HepG2 (cell line): Measurements from ENCODE around the gene EDC3. TPM values are rescaled to one million over a fixed set of nuclear protein-coding genes. Genes with fewer than 3 reads are reported as not detected.

Experiments
- SAP130 ChIP-seq: IDR thresholded peaks from 2 replicates; pipeline ENCODE4 v1.6.1; 2016; ENCODE audit warnings: low read depth
- ZC3H4 ChIP-seq: sonication (generic); formaldehyde crosslinking; IDR thresholded peaks from 2 replicates; pipeline ENCODE4 v1.4.0; 2020; ENCODE audit warnings: missing genetic modification reagents, borderline replicate concordance
- ZFP41 ChIP-seq: sonication (generic); formaldehyde crosslinking; IDR thresholded peaks from 2 replicates; pipeline ENCODE4 v1.4.0; 2020; ENCODE audit warnings: mild to moderate bottlenecking, missing genetic modification reagents, borderline replicate concordance
- ZMYM4 ChIP-seq: sonication (generic); formaldehyde crosslinking; IDR thresholded peaks from 2 replicates; pipeline ENCODE4 v1.8.1; 2023; ENCODE audit warnings: mild to moderate bottlenecking, missing genetic modification reagents
- ZNF12 ChIP-seq: sonication (generic); formaldehyde crosslinking; IDR thresholded peaks from 2 replicates; pipeline ENCODE4 v1.5.0; 2020; ENCODE audit warnings: missing genetic modification reagents
- ZNF253 ChIP-seq: sonication (generic); formaldehyde crosslinking; IDR thresholded peaks from 2 replicates; pipeline ENCODE4 v1.8.0; 2022; ENCODE audit warnings: mild to moderate bottlenecking, missing genetic modification reagents, borderline replicate concordance
- ZNF274 ChIP-seq: sonication (generic); formaldehyde crosslinking; IDR thresholded peaks from 2 replicates; pipeline ENCODE4 v1.5.1; 2020; ENCODE audit warnings: mild to moderate bottlenecking, missing genetic modification reagents
- ZNF329 ChIP-seq: sonication (generic); formaldehyde crosslinking; IDR thresholded peaks from 2 replicates; pipeline ENCODE4 v1.9.0; 2021; ENCODE audit warnings: low read depth, mild to moderate bottlenecking, missing genetic modification reagents
- ZNF383 ChIP-seq: sonication (generic); formaldehyde crosslinking; IDR thresholded peaks from 2 replicates; pipeline ENCODE4 v1.4.0; 2020; ENCODE audit warnings: missing genetic modification reagents, mild to moderate bottlenecking, borderline replicate concordance
- ZNF614 ChIP-seq: IDR thresholded peaks from 2 replicates; pipeline ENCODE4 v1.6.1; 2018; ENCODE audit warnings: missing biosample characterization, missing genetic modification reagents, inconsistent platforms, borderline replicate concordance
- polyA plus RNA-seq, 8 experiments: library from polyadenylated mRNA; depleted of rRNA in 3 of 8; stranded (reverse) in 7 of 8; unstranded in 1 of 8; fragments of >200 nt; fragmentation: Illumina TruSeq in 4 of 8; extraction: Trizol in 4 of 8; gene quantifications; 2 replicates each; pipeline versions ENCODE4 v1.2.1 to v1.2.3, GENCODE V29; 2011 to 2016; ENCODE audit warnings: low read depth in 4 of 8, missing spikeins in 1 of 8, mixed read lengths in 1 of 8; ENCODE audit not compliant: insufficient read depth in 1 of 8
- total RNA-seq, 5 experiments: library from RNA; depleted of rRNA; stranded (reverse); fragments of >200 nt; fragmentation: Illumina TruSeq; extraction: Trizol; gene quantifications; 2 replicates each; pipeline ENCODE4 v1.2.3, GENCODE V29; 2016; ENCODE audit warnings: low read depth in 1 of 5
- TF ChIP-seq, protein P1 (sequence below): sonication (generic); formaldehyde crosslinking; IDR thresholded peaks from 2 replicates; pipeline ENCODE4 v1.4.0; 2020; ENCODE audit warnings: missing genetic modification reagents
- TF ChIP-seq, protein P2 (sequence below), 2 experiments: sonication (generic) in 1 of 2; formaldehyde crosslinking in 1 of 2; IDR thresholded peaks; 2 replicates each; pipeline versions ENCODE4 v1.4.0 to v1.6.1; 2018 to 2020; ENCODE audit warnings: missing genetic modification reagents in 2 of 2, borderline replicate concordance in 1 of 2, low read depth in 1 of 2, mild to moderate bottlenecking in 1 of 2, missing biosample characterization in 1 of 2
- TF ChIP-seq, protein P3 (sequence below): IDR thresholded peaks from 2 replicates; pipeline ENCODE4 v1.6.1; 2016; ENCODE audit warnings: missing genetic modification reagents, missing compliant biosample characterization
- TF ChIP-seq, protein P4 (sequence below): sonication (generic); formaldehyde crosslinking; IDR thresholded peaks from 2 replicates; pipeline ENCODE4 v1.4.0; 2020; ENCODE audit warnings: missing genetic modification reagents
- TF ChIP-seq, protein P5 (sequence below): sonication (generic); formaldehyde crosslinking; conservative IDR thresholded peaks from 2 replicates; pipeline ENCODE4 v1.4.0; 2020; ENCODE audit warnings: missing genetic modification reagents
- TF ChIP-seq, protein P6 (sequence below): sonication (generic); formaldehyde crosslinking; IDR thresholded peaks from 2 replicates; pipeline ENCODE4 v1.4.0; 2020; ENCODE audit warnings: missing genetic modification reagents

EDC3 gene
- total and polyA plus RNA-seq, 2 of the 13 experiments (the other 11 are each of a cell fraction or from before 2014, with no cell fraction given), result 17.4 to 32.0 TPM

DNA sequence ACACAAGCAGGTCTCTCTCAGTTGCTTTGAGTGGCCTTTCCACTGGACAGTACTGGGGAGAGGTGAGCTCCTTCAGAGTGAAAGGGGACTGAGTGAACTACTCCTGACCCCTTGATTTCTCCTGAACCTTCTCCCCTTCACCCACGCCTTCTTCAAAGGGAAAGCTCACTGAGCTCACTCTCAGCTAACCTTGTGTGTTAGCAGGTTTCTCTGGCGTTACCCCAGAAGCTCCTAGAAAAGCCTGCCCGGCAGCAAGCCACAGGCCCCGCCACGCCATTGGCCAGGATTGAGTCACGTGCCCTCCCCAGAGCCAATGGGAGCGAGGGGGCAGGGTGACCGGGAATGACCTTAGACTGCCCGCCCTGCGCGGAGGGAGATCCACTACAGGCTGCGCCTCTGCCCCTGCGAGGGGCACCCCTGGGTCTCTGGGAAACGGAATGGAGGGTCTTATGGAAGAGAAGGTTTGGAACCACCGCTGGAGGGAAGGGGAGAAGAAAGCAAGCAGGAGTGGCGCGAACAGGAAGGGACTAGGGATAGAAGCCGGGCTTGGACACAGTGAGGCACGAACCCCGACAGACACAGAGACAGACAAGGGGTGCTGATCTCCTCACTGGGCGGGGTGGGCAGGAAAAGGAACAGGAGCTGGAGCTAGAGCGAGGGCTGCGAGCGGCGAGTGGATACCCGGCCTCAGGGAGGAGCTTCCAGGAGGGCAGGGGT lies 97.5 kb downstream of the EDC3 start (continued):
- TF ChIP-seq, protein P1, sequence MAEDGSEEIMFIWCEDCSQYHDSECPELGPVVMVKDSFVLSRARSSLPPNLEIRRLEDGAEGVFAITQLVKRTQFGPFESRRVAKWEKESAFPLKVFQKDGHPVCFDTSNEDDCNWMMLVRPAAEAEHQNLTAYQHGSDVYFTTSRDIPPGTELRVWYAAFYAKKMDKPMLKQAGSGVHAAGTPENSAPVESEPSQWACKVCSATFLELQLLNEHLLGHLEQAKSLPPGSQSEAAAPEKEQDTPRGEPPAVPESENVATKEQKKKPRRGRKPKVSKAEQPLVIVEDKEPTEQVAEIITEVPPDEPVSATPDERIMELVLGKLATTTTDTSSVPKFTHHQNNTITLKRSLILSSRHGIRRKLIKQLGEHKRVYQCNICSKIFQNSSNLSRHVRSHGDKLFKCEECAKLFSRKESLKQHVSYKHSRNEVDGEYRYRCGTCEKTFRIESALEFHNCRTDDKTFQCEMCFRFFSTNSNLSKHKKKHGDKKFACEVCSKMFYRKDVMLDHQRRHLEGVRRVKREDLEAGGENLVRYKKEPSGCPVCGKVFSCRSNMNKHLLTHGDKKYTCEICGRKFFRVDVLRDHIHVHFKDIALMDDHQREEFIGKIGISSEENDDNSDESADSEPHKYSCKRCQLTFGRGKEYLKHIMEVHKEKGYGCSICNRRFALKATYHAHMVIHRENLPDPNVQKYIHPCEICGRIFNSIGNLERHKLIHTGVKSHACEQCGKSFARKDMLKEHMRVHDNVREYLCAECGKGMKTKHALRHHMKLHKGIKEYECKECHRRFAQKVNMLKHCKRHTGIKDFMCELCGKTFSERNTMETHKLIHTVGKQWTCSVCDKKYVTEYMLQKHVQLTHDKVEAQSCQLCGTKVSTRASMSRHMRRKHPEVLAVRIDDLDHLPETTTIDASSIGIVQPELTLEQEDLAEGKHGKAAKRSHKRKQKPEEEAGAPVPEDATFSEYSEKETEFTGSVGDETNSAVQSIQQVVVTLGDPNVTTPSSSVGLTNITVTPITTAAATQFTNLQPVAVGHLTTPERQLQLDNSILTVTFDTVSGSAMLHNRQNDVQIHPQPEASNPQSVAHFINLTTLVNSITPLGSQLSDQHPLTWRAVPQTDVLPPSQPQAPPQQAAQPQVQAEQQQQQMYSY (CRISPR knock-in tag), result peak; percentile 54; the same call in 1 of the 2 replicates
- TF ChIP-seq, protein P2, sequence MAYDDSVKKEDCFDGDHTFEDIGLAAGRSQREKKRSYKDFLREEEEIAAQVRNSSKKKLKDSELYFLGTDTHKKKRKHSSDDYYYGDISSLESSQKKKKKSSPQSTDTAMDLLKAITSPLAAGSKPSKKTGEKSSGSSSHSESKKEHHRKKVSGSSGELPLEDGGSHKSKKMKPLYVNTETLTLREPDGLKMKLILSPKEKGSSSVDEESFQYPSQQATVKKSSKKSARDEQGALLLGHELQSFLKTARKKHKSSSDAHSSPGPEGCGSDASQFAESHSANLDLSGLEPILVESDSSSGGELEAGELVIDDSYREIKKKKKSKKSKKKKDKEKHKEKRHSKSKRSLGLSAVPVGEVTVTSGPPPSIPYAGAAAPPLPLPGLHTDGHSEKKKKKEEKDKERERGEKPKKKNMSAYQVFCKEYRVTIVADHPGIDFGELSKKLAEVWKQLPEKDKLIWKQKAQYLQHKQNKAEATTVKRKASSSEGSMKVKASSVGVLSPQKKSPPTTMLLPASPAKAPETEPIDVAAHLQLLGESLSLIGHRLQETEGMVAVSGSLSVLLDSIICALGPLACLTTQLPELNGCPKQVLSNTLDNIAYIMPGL (CRISPR knock-in tag; IDR thresholded peaks at IDR 0.05; ENCODE audit: borderline replicate concordance in 1 of 2, low read depth in 1 of 2), result peak in 1 of 2 experiments; percentile 35; a peak in 1 of 4 replicates
- no peak for TF ChIP-seq ZC3H4 (CRISPR knock-in tag)
- TF ChIP-seq ZNF253, result no peak
- TF ChIP-seq, protein P3, sequence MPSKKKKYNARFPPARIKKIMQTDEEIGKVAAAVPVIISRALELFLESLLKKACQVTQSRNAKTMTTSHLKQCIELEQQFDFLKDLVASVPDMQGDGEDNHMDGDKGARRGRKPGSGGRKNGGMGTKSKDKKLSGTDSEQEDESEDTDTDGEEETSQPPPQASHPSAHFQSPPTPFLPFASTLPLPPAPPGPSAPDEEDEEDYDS (CRISPR knock-in tag), result peak; percentile 98
- no peak for TF ChIP-seq ZNF383 (CRISPR knock-in tag)
- TF ChIP-seq, protein P4, sequence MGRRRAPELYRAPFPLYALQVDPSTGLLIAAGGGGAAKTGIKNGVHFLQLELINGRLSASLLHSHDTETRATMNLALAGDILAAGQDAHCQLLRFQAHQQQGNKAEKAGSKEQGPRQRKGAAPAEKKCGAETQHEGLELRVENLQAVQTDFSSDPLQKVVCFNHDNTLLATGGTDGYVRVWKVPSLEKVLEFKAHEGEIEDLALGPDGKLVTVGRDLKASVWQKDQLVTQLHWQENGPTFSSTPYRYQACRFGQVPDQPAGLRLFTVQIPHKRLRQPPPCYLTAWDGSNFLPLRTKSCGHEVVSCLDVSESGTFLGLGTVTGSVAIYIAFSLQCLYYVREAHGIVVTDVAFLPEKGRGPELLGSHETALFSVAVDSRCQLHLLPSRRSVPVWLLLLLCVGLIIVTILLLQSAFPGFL (CRISPR knock-in tag), result no peak
- peak; percentile 33; the same call in 1 of the 2 replicates for TF ChIP-seq ZNF12 (CRISPR knock-in tag)
- TF ChIP-seq, protein P5, sequence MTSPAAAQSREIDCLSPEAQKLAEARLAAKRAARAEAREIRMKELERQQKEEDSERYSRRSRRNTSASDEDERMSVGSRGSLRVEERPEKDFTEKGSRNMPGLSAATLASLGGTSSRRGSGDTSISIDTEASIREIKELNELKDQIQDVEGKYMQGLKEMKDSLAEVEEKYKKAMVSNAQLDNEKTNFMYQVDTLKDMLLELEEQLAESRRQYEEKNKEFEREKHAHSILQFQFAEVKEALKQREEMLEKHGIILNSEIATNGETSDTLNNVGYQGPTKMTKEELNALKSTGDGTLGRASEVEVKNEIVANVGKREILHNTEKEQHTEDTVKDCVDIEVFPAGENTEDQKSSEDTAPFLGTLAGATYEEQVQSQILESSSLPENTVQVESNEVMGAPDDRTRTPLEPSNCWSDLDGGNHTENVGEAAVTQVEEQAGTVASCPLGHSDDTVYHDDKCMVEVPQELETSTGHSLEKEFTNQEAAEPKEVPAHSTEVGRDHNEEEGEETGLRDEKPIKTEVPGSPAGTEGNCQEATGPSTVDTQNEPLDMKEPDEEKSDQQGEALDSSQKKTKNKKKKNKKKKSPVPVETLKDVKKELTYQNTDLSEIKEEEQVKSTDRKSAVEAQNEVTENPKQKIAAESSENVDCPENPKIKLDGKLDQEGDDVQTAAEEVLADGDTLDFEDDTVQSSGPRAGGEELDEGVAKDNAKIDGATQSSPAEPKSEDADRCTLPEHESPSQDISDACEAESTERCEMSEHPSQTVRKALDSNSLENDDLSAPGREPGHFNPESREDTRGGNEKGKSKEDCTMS, result no peak
- TF ChIP-seq ZNF329 (CRISPR knock-in tag), result 0 out of 2 replicates have a peak, but pooled peaks have one; percentile 67
- peak; percentile 70; the same call in 1 of the 2 replicates for TF ChIP-seq ZNF614 (CRISPR knock-in tag)
- TF ChIP-seq ZFP41 (CRISPR knock-in tag), result no peak
- peak; percentile 91 for TF ChIP-seq ZMYM4 (CRISPR knock-in tag)
- peak; percentile 75 for TF ChIP-seq SAP130 (CRISPR knock-in tag)
- TF ChIP-seq ZNF274 (CRISPR knock-in tag), result no peak
- TF ChIP-seq, protein P6, sequence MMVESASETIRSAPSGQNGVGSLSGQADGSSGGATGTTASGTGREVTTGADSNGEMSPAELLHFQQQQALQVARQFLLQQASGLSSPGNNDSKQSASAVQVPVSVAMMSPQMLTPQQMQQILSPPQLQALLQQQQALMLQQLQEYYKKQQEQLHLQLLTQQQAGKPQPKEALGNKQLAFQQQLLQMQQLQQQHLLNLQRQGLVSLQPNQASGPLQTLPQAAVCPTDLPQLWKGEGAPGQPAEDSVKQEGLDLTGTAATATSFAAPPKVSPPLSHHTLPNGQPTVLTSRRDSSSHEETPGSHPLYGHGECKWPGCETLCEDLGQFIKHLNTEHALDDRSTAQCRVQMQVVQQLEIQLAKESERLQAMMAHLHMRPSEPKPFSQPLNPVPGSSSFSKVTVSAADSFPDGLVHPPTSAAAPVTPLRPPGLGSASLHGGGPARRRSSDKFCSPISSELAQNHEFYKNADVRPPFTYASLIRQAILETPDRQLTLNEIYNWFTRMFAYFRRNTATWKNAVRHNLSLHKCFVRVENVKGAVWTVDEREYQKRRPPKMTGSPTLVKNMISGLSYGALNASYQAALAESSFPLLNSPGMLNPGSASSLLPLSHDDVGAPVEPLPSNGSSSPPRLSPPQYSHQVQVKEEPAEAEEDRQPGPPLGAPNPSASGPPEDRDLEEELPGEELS (CRISPR knock-in tag), result peak; percentile 36; the same call in 1 of the 2 replicates
